ENCODE results near the gene GNAO1. TPM values are rescaled to one million over a fixed set of nuclear protein-coding genes. Genes with fewer than 3 reads are reported as not detected.
A peak's percentile ranks its signal among the peaks of the same experiment; 100 is the strongest.

The GNAO1 gene
- total RNA-seq, 1 donor from 2014 or later = 0.64 TPM

DNA sequence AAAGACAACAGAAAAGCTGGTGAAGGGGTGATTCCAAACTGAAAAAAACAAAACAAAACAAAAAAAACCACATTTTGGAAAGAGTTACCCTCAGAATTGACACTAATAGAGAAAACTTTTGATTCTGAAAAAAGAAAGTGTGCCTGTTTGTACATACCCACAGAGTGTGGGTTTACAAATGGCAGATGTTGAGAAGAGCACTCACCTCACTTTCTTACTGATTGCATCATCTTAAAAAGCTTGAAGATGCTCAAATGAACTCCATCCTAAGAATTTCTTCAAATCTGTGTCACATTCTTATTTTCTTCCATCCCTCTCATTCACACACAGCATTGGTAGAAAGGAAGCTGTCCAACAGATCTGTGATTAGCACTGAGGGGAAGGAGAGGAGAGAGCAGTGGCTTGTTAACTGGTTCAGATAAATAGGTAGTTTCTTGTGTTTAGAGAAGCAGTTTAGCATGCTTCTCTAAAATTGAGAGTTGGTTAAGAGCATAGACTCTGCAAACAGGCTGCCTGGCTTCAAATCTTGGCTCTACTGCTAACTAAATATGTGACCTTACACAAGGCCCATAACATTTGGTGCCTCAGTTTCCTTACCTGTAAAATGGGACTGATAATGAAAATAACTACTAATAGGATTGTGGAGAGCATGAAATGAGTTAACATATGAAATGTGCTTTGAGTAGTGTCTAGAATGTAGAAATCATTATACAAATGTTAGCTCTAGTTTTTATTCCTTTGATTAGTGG, 6.9 kb downstream of the GNAO1 start:
- no peak for ATAC-seq

DNA sequence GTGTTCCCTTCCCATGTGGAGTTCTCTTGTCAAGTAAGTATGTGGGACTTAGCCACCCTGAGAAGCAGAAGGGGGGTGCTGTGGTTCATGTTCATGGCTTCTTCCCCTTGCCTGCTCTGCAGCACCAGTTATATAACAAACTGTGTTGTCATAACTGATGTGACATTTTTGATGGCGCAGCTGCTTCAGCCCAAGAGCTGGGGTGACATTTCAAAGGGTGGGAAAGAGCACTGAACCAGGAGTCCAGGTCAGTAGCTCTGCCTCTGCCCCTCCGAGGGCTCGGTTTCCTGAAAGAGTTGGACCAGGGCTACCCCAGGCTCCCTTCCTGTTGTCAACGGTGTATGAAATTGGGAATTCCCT, 7.4 kb downstream of the GNAO1 start:
- ATAC-seq = no peak

GRCh38 chr16:56199164-56199563, 7.9 kb downstream of the GNAO1 start:
- no peak for ATAC-seq

DNA sequence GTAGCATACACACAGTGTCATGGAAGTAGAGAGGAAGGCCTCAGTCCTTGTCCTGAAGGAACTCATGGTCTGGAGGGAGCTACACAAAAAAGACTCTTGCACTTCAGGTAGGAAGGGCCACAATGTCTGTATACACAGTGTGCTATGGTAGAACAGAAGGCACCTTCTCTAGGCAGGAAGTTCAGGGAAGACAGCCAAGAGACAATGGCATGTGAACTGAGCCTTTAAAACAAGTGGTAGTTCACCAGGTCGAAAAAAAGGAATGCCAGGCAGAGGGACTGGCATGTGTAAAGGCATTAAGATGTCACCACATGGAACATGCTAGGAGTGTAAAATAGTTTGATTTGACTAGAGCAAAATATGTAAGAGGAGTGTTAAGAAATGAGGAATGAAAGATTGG, 9.7 kb downstream of the GNAO1 start:
- ATAC-seq = no peak

DNA sequence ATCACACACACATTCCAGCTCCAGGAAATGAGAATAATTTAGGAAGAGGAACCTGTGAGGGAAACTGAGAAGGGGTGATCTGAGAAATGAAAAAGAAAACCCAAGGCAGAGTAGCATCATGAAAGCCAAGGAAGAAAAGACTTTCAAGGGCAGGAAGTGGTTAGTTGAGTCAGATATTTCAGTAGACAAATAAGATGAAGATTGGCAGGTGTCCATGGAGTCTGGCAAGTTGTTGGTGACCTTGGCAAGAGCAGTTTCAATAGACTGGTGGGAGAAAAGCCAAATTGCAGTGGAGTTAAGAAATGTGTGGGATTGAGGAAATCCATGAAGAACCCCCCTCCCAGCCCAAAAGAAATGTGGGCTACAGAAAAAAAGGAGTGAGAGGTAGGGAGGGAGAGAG, 10.7 kb downstream of the GNAO1 start:
- no peak for ATAC-seq

- ATAC-seq = peak; percentile 85
These were observed 11.8 kb downstream of the GNAO1 start for GRCh38 chr16:56203052-56203451.

GRCh38 chr16:56204816-56205215, 13.5 kb downstream of the GNAO1 start:
- ATAC-seq = no peak

DNA sequence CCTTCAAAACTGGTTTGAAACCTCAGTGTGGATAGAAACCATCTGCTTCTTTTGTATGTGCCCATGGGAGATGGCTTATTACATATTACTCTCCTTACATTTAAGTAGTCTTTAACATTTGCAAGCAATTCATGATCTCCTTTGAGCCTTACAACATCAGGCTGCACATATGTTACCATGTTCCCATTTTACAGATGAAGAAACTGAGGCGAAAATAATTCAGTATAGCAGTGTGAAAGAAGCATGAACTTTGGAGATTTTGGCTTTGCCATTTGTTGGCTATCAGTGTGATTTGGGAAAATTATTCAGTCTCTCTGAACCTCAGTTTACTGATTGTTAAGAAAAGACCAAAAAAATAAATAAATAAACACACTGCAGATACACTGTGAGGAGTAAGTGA, 15.7 kb downstream of the GNAO1 start:
- no peak for ATAC-seq

- no peak for ATAC-seq
These were observed 16.1 kb downstream of the GNAO1 start for GRCh38 chr16:56207421-56207820.

GRCh38 chr16:56211435-56211981, 20.2 kb downstream of the GNAO1 start:
- ATAC-seq = no peak

DNA sequence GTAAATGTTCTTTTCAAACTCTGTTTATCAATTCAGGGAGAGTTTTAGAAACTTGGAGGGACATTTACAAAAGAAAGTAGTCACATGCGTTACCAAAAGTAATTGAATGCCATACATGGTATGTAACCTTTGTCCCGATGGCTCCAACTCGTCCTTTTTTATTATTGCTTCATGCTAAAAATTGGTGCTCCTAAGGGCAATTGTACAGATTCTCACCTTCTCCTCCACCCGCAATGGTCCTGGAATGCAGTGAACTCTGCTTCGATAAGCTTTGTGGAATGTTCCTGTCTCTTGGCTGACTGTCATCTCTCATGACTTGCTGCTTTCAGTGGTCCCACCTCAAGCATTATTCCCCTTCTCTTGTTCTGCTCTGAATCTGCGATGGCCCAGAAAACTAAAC, 20.9 kb downstream of the GNAO1 start:
- no peak for ATAC-seq

- no peak for ATAC-seq
These were observed 30.7 kb downstream of the GNAO1 start for GRCh38 chr16:56221995-56222394.

DNA sequence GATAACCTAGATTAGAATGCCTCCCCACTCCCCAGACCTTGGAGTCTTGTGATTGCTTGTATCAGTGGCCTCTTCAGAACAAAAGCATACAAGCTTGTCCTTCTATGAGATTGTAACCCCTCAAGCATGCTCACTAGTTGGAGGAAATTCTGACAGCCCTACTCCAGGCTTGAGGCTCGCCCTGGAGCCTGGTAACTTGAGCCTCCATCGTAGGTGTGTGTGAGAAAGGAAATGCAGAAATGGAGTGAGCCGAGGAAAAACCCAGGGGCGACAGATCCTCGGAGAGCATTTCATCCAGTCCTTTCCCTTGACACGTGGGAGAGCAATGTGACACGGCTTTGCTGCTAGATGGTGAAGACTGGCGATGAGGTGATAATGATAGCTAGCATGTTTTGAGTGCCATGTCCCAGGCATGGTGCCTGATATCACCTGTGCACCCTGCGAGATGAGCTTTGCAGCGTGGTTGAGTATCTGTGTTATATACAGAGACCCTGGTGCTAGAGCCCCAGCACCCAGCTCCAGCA, 31.2 kb downstream of the GNAO1 start:
- ATAC-seq = no peak

- no peak for ATAC-seq
These were observed 33.9 kb downstream of the GNAO1 start for GRCh38 chr16:56225017-56225742.

GRCh38 chr16:56226187-56226586, 34.9 kb downstream of the GNAO1 start:
- no peak for ATAC-seq

DNA sequence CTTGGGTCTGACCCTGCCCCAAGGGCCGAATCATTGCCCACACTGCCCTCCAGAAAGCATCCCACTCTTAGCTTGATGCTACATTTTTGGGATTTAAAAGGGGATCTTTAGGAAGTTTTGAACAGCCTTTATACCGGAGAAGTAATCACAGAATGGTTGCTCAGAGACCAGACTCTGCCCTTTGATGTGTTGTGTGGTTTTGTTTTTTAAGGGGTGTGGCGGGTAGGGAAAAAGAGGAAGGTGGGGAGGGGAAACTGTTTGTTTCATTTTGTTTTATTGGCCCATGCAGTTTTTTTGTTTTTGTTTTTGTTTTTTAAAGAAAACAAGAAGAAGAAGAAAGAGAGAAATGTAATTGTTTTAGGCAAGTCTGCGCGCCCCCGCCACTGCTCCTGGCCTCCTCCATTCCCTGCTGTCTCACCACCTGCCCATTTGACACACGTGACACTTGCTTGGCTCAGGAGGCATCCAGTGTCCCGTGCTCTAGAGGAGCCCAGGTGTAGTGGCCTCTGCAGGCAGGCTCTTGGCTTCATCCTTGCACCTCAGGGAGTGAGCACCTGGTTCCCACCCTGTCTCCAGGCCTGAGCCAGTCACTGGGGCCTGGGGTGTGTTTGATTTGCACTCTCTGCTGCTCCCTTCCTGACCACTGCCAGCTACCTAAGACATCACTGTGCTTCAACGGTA, 35.7 kb downstream of the GNAO1 start:
- ATAC-seq = no peak

DNA sequence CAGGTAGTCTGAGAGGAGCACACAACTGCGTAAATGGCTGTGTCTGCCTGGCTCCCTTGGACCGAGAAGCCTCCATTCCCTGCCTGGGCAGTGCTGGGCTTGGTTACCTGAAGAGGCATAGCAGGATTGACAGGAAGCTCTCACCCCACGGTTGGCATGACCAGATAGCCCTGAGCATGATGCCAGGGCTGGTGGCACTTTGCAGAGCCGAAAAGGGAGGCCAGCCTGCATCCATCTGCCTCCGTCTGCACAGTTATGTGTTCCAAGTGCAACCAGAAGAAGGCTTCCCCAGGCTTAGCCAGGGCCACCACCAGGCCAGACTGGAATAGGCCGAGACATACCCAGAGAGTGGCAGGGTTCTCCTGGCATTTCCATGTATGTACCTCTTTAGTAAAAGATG, 36.6 kb downstream of the GNAO1 start:
- ATAC-seq = no peak

DNA sequence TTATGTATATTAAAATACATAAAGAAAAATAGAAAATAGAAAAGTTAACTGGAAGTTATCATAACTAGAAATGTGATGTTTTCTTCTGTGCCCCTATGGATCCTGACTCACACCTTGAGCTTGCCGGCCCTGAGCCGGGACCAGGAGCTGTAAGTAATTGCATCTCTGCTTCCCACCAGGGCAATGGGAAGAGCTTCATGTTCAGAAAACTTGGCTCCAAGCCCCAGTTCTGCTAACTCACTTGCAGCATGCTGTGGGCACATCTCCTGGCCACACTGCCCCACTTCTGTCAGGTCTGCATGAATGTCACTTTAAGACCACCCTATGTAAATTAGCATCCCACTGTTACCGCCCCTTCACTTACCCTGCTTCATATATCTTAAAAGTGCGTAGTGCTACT, 37.2 kb downstream of the GNAO1 start:
- ATAC-seq = no peak

DNA sequence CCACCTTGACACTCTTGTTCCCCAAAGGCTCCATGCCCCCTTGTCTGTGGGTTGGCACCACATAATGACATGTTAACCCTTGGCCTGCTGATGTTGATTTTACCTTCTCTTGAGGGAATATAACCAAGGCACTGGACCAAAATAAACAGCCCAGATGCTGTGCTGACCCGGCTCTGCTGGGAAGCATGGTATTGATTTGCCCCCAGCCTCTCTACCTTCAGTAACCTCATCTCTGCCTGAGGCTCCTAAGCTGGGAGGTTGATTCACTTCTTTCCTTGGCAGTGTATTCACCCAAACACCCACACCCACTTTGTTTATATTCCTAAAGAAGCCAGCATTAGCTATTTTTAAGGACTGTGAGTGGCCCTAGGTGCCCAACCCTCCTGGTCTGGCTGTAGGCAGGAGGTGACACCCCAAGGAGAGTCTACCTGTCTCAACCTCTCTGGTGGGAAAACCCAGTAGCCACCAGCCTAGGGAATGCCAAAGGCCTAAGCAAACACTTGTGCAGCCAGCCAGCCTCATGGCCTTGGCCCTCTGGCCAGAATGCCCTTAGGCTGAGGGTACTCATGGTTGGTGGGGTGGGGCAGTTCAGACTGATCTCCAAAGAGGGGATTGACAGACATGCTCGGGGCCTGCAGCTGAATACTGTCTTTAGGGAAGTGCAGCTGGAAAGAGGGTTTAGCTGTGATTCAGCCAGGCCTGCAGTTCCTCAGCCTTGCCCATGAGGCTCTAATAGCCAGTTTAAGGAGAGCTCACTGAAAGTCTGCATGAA, 42.7 kb downstream of the GNAO1 start:
- no peak for ATAC-seq

DNA sequence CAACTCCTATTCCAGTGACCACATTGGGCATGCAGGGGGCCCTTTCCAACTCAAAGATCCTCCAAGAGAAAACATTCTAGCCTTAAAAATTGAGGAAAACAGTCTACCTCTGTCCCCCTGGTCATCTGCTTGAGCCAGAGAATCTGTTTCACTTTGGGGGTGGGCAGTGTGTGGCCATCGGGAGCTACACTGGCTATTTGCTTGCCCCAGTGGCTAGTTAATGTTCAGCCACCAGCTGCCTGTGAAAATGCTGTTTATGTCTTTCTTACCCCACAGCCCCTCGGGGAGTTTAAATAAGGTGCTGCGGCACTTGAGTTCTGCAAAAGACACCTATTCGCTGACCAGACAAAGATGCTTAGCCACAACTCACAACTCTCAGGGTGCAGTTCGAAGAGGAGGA, 43.4 kb downstream of the GNAO1 start:
- ATAC-seq = no peak

DNA sequence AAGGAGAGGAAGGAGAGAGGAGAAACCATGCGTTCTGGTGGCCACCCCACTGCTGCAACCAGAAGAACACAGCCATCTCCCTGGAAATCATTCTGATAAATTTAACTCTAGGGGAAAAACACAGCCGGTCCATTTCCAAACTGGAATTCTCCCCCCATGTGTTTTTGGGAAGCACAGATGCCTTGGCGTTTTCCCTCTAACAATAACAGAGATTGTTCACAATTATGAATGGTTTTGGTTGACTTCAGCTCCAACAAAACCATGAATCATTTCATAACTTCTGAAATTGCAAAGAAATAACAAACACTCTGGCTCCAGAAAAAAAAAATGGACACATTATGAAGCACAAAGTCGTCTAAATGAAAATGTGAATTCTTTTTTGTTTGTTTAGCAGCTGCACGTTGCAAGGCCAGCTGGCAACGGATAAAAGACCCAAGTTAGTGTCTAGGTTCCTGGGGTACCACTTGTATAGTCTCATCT, 46.2 kb downstream of the GNAO1 start:
- ATAC-seq = no peak

GRCh38 chr16:56238188-56238587, 46.9 kb downstream of the GNAO1 start:
- ATAC-seq = no peak

Measured in esophagus mucosa (tissue), 1 donor.